Measurements from ENCODE around the gene ACSL6. TPM values are rescaled to one million over a fixed set of nuclear protein-coding genes. Genes with fewer than 3 reads are reported as not detected.

Gene ACSL6, protein sequence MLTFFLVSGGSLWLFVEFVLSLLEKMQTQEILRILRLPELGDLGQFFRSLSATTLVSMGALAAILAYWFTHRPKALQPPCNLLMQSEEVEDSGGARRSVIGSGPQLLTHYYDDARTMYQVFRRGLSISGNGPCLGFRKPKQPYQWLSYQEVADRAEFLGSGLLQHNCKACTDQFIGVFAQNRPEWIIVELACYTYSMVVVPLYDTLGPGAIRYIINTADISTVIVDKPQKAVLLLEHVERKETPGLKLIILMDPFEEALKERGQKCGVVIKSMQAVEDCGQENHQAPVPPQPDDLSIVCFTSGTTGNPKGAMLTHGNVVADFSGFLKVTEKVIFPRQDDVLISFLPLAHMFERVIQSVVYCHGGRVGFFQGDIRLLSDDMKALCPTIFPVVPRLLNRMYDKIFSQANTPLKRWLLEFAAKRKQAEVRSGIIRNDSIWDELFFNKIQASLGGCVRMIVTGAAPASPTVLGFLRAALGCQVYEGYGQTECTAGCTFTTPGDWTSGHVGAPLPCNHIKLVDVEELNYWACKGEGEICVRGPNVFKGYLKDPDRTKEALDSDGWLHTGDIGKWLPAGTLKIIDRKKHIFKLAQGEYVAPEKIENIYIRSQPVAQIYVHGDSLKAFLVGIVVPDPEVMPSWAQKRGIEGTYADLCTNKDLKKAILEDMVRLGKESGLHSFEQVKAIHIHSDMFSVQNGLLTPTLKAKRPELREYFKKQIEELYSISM
- total RNA-seq (2013; cell fraction: nucleolus; rRNA removed), result not detected in 2 replicates
- total RNA-seq (2014; rRNA removed) (not detected in 2 replicates), total RNA-seq (2014; rRNA removed; fragmentation: Illumina TruSeq; extraction: Trizol) (0.09 TPM in 1 of 2 replicates, not detected in the other), total RNA-seq (2021) (0.05 TPM in 1 of 2 replicates, not detected in the other), polyA plus RNA-seq (2011; rRNA removed) (not detected in 2 replicates), polyA plus RNA-seq (2014; fragmentation: Illumina TruSeq; extraction: Trizol) (0.06 and 0.10 TPM in 2 replicates), polyA plus RNA-seq (2014; fragmentation: Nextera tagmentation; extraction: Ambion mirVana) (not detected), polyA plus RNA-seq (2014; rRNA removed) (0.53 TPM in 1 of 2 replicates, not detected in the other), polyA plus RNA-seq (2016; fragmentation: Nextera tagmentation; extraction: Ambion mirVana) (not detected), polyA minus RNA-seq (2011; rRNA and poly(A)+ RNA removed) (not detected in 2 replicates), Bru-seq, nascent RNA (percentile 4 among the genes with signal in this experiment), BruChase-seq, experiment 1, labeled RNA remaining after a 6-hour chase (percentile 11 among the genes with signal in this experiment), BruChase-seq, experiment 2, labeled RNA remaining after a 2-hour chase (percentile 8 among the genes with signal in this experiment)
- polyA plus RNA-seq (2011; ENCODE audit: low read depth), result not detected
- not detected in 2 replicates for polyA plus RNA-seq (2011; cell fraction: cytosol; rRNA removed)
- 0.21 TPM in 1 of 2 replicates, not detected in the other for polyA plus RNA-seq (2011; cell fraction: nucleus; rRNA removed)
- polyA plus RNA-seq (2012), result 0.22 TPM in 1 of 2 replicates, not detected in the other
- not detected in 2 replicates for polyA minus RNA-seq (2011; cell fraction: cytosol; rRNA and poly(A)+ RNA removed)
- polyA minus RNA-seq (2011; cell fraction: nucleus; rRNA and poly(A)+ RNA removed), result not detected in 2 replicates
- long read RNA-seq, experiment 1, result 0 reads
- long read RNA-seq, experiment 2, result 0 reads

DNA sequence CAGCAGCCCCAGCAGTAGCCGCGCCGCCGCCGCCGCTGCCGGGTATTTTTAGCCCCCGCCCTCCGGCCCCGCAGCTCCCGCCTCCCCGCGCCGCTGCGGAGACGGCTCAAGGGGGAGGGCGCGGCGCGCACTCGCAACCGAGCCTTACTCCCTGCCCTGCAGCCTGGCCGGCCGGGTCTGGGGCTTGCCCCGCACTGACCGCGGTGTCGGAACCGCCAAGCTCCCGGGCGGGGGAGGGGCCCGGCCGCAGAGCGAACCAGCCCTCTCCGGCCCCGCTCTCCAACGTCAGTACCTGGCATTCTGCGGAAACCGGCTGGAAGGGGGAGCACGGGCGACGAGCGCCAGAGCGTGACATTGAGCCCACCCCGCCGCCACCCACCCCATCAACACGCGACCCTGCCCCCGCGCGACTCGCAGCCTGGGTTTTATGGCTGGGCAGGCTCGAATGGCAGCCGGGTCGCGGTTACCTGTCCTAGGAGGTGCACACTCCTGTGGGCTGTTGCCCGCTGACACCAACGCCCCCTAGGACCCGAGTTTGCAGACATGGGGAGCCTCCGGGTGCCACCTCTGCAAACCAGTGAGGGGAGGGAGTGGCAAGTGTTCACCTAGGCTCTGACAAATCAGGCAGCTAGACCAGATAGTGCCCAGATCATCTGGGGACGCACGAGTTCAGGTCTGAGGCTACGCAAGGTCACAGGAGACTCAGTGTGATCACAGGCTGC is at the start of gene ACSL6:
ACSL6 (minus strand) TSS at position 37 of the 722 bp plus-strand sequence. CDS start 105 bp downstream, outside the sequence.
- no peaks in the 10 kb centered on the region for H3K79me2 ChIP-seq (ENCODE audit: control insufficient read depth, insufficient read depth, low read length)
- peaks cover 17 to 25% of the 10 kb centered on the region in 2 experiments for H3K27me3 ChIP-seq (replicated peaks in 1 of 2; ENCODE audit: control insufficient read depth in 2 of 2, insufficient read depth in 2 of 2, low read length in 1 of 2)
- intact Hi-C loops (cut with micrococcal nuclease; ENCODE audit: unreplicated experiment) (no loop called here), in situ Hi-C loops (cut with MboI) (no loop called here)
- H3K4me1 ChIP-seq (ENCODE audit: control insufficient read depth, insufficient read depth, low read length), result no peaks in the 10 kb centered on the region; the same call in 1 of the 2 replicates
- H3K4me3 ChIP-seq, result no peak within 1 kb of the TSS
- no peak within 1 kb of the TSS for H2AFZ ChIP-seq (ENCODE audit: control insufficient read depth, low read depth, low read length)
- H3K9ac ChIP-seq (ENCODE audit: control insufficient read depth, insufficient read depth, low read length), result no peak within 1 kb of the TSS
- 21% methylated on average over 23 of the region's 63 CpGs for WGBS (ENCODE audit: insufficient coverage, insufficient replicate concordance, low lambda C conversion rate, missing lambda C conversion rate)
- ATAC-seq (0 out of 3 replicates have a peak, but pooled peaks have one; percentile 8), DNase-seq (ENCODE audit: low read depth, low spot score) (no peak), FAIRE-seq (no peak)
- ChIA-PET RAD21 (ENCODE audit: unreplicated experiment) (no interaction called here), POLR2A (no interaction called here), CTCF (interaction anchor here (2.3 kb wide), 1 partner anchor 422 kb away, joined by 6 read pairs; no protein-coding TSS in a partner anchor), SMC1A (ENCODE audit: uncharacterized antibody, unreplicated experiment) (no interaction called here)
- no TSS peak for BruUV-seq (replicated peaks)
- H4K20me1 ChIP-seq (ENCODE audit: control insufficient read depth, insufficient read depth), result no peaks in the 10 kb centered on the region
- no peak within 1 kb of the TSS for H3K27ac ChIP-seq (ENCODE audit: control insufficient read depth, insufficient read depth)
- H3K4me2 ChIP-seq (ENCODE audit: control insufficient read depth, insufficient read depth), result peak within 1 kb of the TSS; percentile 46
- TF ChIP-seq NR2C2 (IDR thresholded peaks at IDR 0.05; ENCODE audit: borderline replicate concordance, control insufficient read depth, insufficient read length, low read depth) (no peak), SUZ12 (IDR thresholded peaks at IDR 0.05; ENCODE audit: unreplicated experiment) (peak; percentile 18)
- no peaks in the 10 kb centered on the region for H3K36me3 ChIP-seq (ENCODE audit: control insufficient read depth in 2 of 2, insufficient read depth in 2 of 2, low read length in 1 of 2)
- H3K9me3 ChIP-seq (replicated peaks; ENCODE audit: control insufficient read depth, insufficient read depth, low read length), result no peaks in the 10 kb centered on the region
